K562 (cell line): Measurements from ENCODE around the gene FRYL. TPM values are rescaled to one million over a fixed set of nuclear protein-coding genes. Genes with fewer than 3 reads are reported as not detected.
A peak's percentile ranks its signal among the peaks of the same experiment; 100 is the strongest.

Experiments
- BCLAF1 ChIP-seq, 2 experiments: fragments of 450-650 bp in 1 of 2; IDR thresholded peaks; 2 replicates each; pipeline ENCODE4 v1.6.1; 2011 to 2017; ENCODE audit warnings: low read depth in 2 of 2, antibody characterized with exemption in 1 of 2, borderline replicate concordance in 1 of 2, low read length in 1 of 2, mild to moderate bottlenecking in 1 of 2, mixed read lengths in 1 of 2; ENCODE audit not compliant: control insufficient read depth in 1 of 2
- CAMTA2 ChIP-seq: fragments of 250-450 bp; sonication (Bioruptor Pico); conservative IDR thresholded peaks from 2 replicates; pipeline ENCODE4 v1.5.1; 2022
- E4F1 ChIP-seq: fragments of 250-450 bp; sonication (Bioruptor Pico); IDR thresholded peaks from 2 replicates; pipeline ENCODE4 v1.5.0; 2021; ENCODE audit warnings: mild to moderate bottlenecking, borderline replicate concordance
- GATAD2B ChIP-seq: fragments of 450-650 bp; IDR thresholded peaks from 2 replicates; pipeline ENCODE4 v1.6.1; 2017; ENCODE audit warnings: mild to moderate bottlenecking, borderline replicate concordance
- HDAC6 ChIP-seq: IDR thresholded peaks from 2 replicates; pipeline ENCODE4 v1.6.1; 2012; ENCODE audit warnings: low read depth, mild to moderate bottlenecking, control low read depth, inconsistent platforms, low read length, moderate library complexity
- HNRNPUL1 ChIP-seq: fragments of 200-400 bp; formaldehyde crosslinking; IDR thresholded peaks from 2 replicates; pipeline ENCODE4 v1.6.1; 2017; ENCODE audit warnings: low read length
- IRF2 ChIP-seq: sonication (generic); formaldehyde crosslinking; IDR thresholded peaks from 2 replicates; pipeline ENCODE4 v1.8.1; 2022; ENCODE audit warnings: mild to moderate bottlenecking, missing genetic modification reagents
- KAT2B ChIP-seq: IDR thresholded peaks from one replicate; pipeline ENCODE4 v1.6.1; 2012; ENCODE audit warnings: low read depth, mild to moderate bottlenecking, control low read depth, inconsistent platforms, low read length, moderate library complexity
- KDM4B ChIP-seq, 2 experiments: fragments of 450-650 bp in 1 of 2; sonication (generic) in 1 of 2; IDR thresholded peaks; 2 replicates each; pipeline ENCODE4 v1.6.1; 2016 to 2017; ENCODE audit warnings: borderline replicate concordance in 2 of 2, antibody characterized with exemption in 1 of 2, low read depth in 1 of 2, mild to moderate bottlenecking in 1 of 2
- NR2C2 ChIP-seq, 2 experiments: fragments of 200-800 bp in 1 of 2; sonication (Bioruptor generic) in 1 of 2; sonication (generic) in 1 of 2; formaldehyde crosslinking in 1 of 2; IDR thresholded peaks; 2 replicates each; pipeline versions ENCODE4 v1.6.1 to v1.8.0; 2016 to 2022; ENCODE audit warnings: mild to moderate bottlenecking in 1 of 2, missing compliant biosample characterization in 1 of 2, missing genetic modification characterization in 1 of 2, missing genetic modification reagents in 1 of 2
- RFX7 ChIP-seq: fragments of 250-450 bp; sonication (Bioruptor Pico); IDR thresholded peaks from 2 replicates; pipeline ENCODE4 v1.5.1; 2021; ENCODE audit warnings: mild to moderate bottlenecking
- SP2 ChIP-seq: IDR thresholded peaks from 2 replicates; pipeline ENCODE4 v1.6.1; 2011; ENCODE audit warnings: mild to moderate bottlenecking, low read depth, low read length, moderate library complexity; ENCODE audit not compliant: poor library complexity, severe bottlenecking; ENCODE audit errors: extremely low read depth
- SRSF1 ChIP-seq: fragments of 200-400 bp; formaldehyde crosslinking; IDR thresholded peaks from 2 replicates; pipeline ENCODE4 v1.6.1; 2017; ENCODE audit warnings: mild to moderate bottlenecking, low read depth, low read length, moderate library complexity
- U2AF2 ChIP-seq: fragments of 200-400 bp; formaldehyde crosslinking; optimal IDR thresholded peaks from 2 replicates; pipeline ENCODE3; 2017; ENCODE audit warnings: low read depth, mild to moderate bottlenecking, low read length
- ZBTB34 ChIP-seq: fragments of 250-450 bp; sonication (Bioruptor Pico); IDR thresholded peaks from 2 replicates; pipeline ENCODE4 v1.8.0; 2021; ENCODE audit warnings: mild to moderate bottlenecking, moderate library complexity
- ZNF232 ChIP-seq: sonication (generic); formaldehyde crosslinking; IDR thresholded peaks from 2 replicates; pipeline ENCODE4 v1.8.0; 2022; ENCODE audit warnings: mild to moderate bottlenecking, missing genetic modification reagents
- ZNF507 ChIP-seq: conservative IDR thresholded peaks from 2 replicates; pipeline ENCODE4 v1.6.1; 2017; ENCODE audit warnings: missing genetic modification characterization, missing compliant biosample characterization
- ZNF707 ChIP-seq: fragments of 250-450 bp; sonication (Bioruptor Pico); conservative IDR thresholded peaks from 2 replicates; pipeline ENCODE4 v1.8.0; 2022; ENCODE audit warnings: inconsistent platforms, mild to moderate bottlenecking, moderate library complexity
- polyA plus RNA-seq, 8 experiments: library from polyadenylated mRNA; depleted of rRNA in 4 of 8; stranded (reverse) in 5 of 8; unstranded in 3 of 8; fragments of >200 nt; fragmentation: Nextera tagmentation in 2 of 8; fragmentation: Illumina TruSeq in 1 of 8; extraction: Ambion mirVana in 2 of 8; extraction: Trizol in 1 of 8; gene quantifications; 2 replicates each; pipeline versions ENCODE4 v1.2.1 to v1.2.3, GENCODE V29; 2011 to 2014; ENCODE audit warnings: inconsistent platforms in 1 of 8, missing spikeins in 1 of 8
- total RNA-seq, 7 experiments: library from RNA; depleted of rRNA in 6 of 7; stranded (reverse); fragments of >200 nt in 6 of 7; fragmentation: Illumina TruSeq in 2 of 7; extraction: Trizol in 2 of 7; gene quantifications; 2 replicates each; pipeline versions ENCODE4 v1.2.1 to v1.2.3, GENCODE V29; 2011 to 2021; ENCODE audit warnings: low replicate concordance in 1 of 7
- TF ChIP-seq, protein P1 (sequence below), 2 experiments: fragments of 450-650 bp in 1 of 2; sonication (generic) in 1 of 2; formaldehyde crosslinking in 1 of 2; IDR thresholded peaks in 1 of 2; conservative IDR thresholded peaks in 1 of 2; 2 replicates each; pipeline versions ENCODE4 v1.6.1 to v1.8.1; 2016 to 2023; ENCODE audit warnings: mild to moderate bottlenecking in 2 of 2, moderate library complexity in 2 of 2, inconsistent platforms in 1 of 2, missing genetic modification reagents in 1 of 2

The FRYL gene
- total and polyA plus RNA-seq, 9 of the 15 experiments (the other 6 are each of a cell fraction or from before 2014, with no cell fraction given): 7.2 to 34.9 (median 15.9) TPM

GRCh38 chr4:48739560-48740019 is 40.5 kb downstream of the FRYL start (continued):
- no peak for TF ChIP-seq ZBTB34 (CRISPR knock-in tag)
- no peak for TF ChIP-seq NR2C2 (CRISPR knock-in tag; IDR thresholded peaks at IDR 0.05)
- TF ChIP-seq NR2C2 (tag; IDR thresholded peaks at IDR 0.05): no peak
- no peak for TF ChIP-seq IRF2 (CRISPR knock-in tag)
- no peak for TF ChIP-seq RFX7
- TF ChIP-seq HDAC6: no peak
- no peak for TF ChIP-seq KAT2B
- TF ChIP-seq, protein P1, sequence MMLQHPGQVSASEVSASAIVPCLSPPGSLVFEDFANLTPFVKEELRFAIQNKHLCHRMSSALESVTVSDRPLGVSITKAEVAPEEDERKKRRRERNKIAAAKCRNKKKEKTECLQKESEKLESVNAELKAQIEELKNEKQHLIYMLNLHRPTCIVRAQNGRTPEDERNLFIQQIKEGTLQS (IDR thresholded peaks at IDR 0.05): no peak
- TF ChIP-seq, protein P1 (CRISPR knock-in tag; conservative IDR thresholded peaks at IDR 0.05): no peak
- TF ChIP-seq U2AF2: no peak
- no peak for TF ChIP-seq KDM4B (IDR thresholded peaks at IDR 0.05; ENCODE audit: borderline replicate concordance in 2 of 2, low read depth in 1 of 2)
- no peak for TF ChIP-seq HNRNPUL1
- TF ChIP-seq E4F1 (CRISPR knock-in tag): no peak
- no peak for TF ChIP-seq BCLAF1 (IDR thresholded peaks at IDR 0.05; ENCODE audit: borderline replicate concordance in 1 of 2, control insufficient read depth in 1 of 2, low read depth in 2 of 2, low read length in 1 of 2)
- no peak for TF ChIP-seq ZNF507 (tag)
- TF ChIP-seq ZNF707: no peak
- no peak for TF ChIP-seq SRSF1
- no peak for TF ChIP-seq ZNF232 (CRISPR knock-in tag)
- peak; percentile 44; the same call in 1 of the 2 replicates for TF ChIP-seq GATAD2B
- TF ChIP-seq CAMTA2: no peak
- TF ChIP-seq SP2: no peak
